Epithelial cell of proximal tubule (primary cell): ENCODE measurements around the gene ZNF547. TPM values are rescaled to one million over a fixed set of nuclear protein-coding genes. Genes with fewer than 3 reads are reported as not detected.
A peak's percentile ranks its signal among the peaks of the same experiment; 100 is the strongest.

Experiments
- DNase-seq: peaks from one replicate; pipeline ENCODE4 v3.0.0-alpha.2; 2011; ENCODE audit warnings: low read depth
- H3K4me3 ChIP-seq: 2 replicates; pipeline ENCODE4 v1.5.1; 2011; ENCODE audit warnings: low read depth, mild to moderate bottlenecking, low read length
- CTCF ChIP-seq: conservative IDR thresholded peaks from 2 replicates; pipeline ENCODE4 v1.5.1; 2012; ENCODE audit warnings: low read depth, mild to moderate bottlenecking, low read length
- total RNA-seq: library from RNA; depleted of rRNA; stranded (reverse); fragments of >200 nt; gene quantifications from 2 replicates; pipeline ENCODE4 v1.2.3, GENCODE V29; 2015

Gene ZNF547
- total RNA-seq, result 1.3 and 3.4 TPM in 2 replicates

DNA sequence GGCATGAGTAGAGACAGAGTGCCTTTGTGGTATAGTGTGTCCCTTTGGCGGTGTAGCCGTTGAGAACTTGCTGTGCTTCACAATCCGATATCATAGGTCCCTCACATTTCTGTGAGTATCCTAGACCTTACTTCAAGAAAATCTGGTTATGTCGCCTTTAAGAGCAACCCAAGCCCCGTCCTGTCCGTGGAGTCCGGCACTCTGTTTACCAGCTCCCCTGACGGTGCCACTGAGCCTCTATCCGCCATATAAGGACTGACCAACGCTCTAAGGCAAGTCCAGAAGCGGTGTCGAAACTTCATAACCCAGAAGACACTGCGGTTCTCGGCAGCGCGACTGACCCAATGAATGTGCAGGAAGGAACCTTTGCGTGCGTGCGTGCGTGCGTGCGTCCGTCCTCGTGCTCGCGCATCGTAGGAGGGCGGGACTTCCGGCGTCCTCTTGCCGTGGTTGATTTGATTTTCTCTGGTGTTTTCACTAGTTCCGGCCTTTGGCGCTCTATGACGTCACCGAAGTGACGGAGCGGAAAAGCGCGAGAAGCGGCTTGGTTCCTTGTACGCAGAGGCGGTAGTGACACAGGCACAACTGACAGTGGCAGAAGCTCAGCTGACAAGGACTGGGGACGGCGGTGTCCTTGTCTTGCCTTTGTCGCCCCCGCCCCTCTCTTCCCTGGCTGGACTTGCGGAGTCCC is at the start of gene ZNF547, which contains the start of gene TRAPPC2B:
Gene ZNF547 (plus strand): TSS at position 555 of the 691 bp plus-strand sequence. CDS start 5,005 bp downstream, outside the sequence.
Gene TRAPPC2B (plus strand): TSS at position 555 of the 691 bp plus-strand sequence. CDS start 1,283 bp downstream, outside the sequence.
- no peak for TF ChIP-seq CTCF
- peak within 1 kb of the TSS; percentile 89 for H3K4me3 ChIP-seq
- peak; percentile 94 for DNase-seq

DNA sequence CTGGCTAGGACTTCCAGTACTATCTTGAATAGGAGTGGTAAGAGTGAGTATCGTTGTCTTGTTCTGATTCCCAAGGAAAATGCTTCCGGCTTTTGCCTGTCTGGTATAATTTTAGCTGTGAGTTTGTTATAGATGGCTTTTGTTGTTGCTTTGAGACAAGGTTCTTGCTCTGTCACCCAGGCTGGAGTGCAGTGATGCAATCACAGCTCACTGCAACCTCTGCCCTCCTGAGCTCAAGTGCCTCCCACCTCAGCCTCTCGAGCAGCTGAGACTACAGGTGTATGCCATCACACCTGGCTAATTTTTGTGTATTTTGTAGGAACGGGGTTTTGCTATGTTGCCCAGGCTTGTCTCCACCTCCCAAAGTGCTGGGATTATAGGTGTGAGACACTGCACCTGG is 49.2 kb upstream of the ZNF547 start:
- no peak for DNase-seq
- TF ChIP-seq CTCF, result no peak
- H3K4me3 ChIP-seq, result no peak overlapping the region

DNA sequence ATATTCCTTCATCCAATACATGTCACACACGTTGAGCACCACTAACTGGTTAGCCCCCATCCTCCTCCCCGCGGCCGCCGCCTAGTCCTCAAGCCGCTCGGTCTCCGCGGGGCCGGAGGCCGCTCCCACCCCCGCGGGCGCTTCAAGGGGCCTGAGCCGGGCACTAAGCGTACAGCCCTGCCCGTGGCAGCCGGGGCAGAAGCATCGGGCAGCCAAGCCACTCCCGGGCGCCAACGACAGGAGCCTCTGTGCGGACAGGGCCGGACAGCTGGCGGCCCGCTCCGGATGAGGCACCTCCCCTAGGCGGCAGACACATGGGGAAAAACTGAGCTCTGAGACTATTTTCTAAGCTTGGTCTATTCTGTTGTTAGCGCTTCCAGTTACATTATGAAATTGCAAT is 45.8 kb upstream of the ZNF547 start:
- no peak for TF ChIP-seq CTCF
- H3K4me3 ChIP-seq, result peak overlapping the region; percentile 12
- no peak for DNase-seq

DNA sequence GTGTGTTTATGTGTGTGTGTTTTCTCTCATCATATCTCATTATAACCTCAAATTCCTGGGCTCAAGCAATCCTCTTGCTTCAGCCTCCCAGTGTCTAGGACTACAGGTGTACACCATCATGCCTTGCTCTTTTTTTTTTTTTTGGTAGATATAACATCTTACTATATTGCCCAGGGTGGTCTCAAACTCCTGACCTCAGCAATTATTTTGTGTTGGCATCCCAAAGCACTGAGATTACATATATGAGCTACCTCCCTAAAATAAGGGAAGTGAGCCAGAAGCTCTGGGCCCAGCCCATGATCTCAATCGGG is 43.5 kb upstream of the ZNF547 start:
- no peak for DNase-seq
- H3K4me3 ChIP-seq, result peak overlapping the region; percentile 77
- no peak for TF ChIP-seq CTCF

GRCh38 chr19:57320180-57321084 is 42.9 kb upstream of the ZNF547 start, which contains the start of gene ZNF543:
Gene ZNF543 (plus strand): TSS chr19:57320472. CDS start chr19:57320854, 382 bp downstream.
- TF ChIP-seq CTCF, result peak; percentile 26
- peak within 1 kb of the TSS; percentile 77 for H3K4me3 ChIP-seq
- peak; percentile 61 for DNase-seq

GRCh38 chr19:57321116-57321515 is 42.2 kb upstream of the ZNF547 start:
- DNase-seq, result no peak
- TF ChIP-seq CTCF, result no peak
- peak overlapping the region; percentile 77 for H3K4me3 ChIP-seq
